Osteoblast (primary cell): ENCODE results near the gene ART5. TPM values are rescaled to one million over a fixed set of nuclear protein-coding genes. Genes with fewer than 3 reads are reported as not detected.
"Not testable (repeated sequence)": the region's sequence is repeated elsewhere in the genome, so short reads cannot be mapped to it uniquely, and the experiment has no call there.

ENCODE experiments used
- DNase-seq: peaks from one replicate; pipeline ENCODE4 v3.0.0; 2011; ENCODE audit warnings: low spot score, mixed read lengths; ENCODE audit not compliant: insufficient read length; ENCODE audit errors: missing footprints
- H2AFZ ChIP-seq: 2 replicates; pipeline ENCODE4 v1.6.0; 2011; ENCODE audit warnings: mild to moderate bottlenecking, low read length
- H3K27ac ChIP-seq: 2 replicates; pipeline ENCODE4 v1.5.1; 2011; ENCODE audit warnings: mild to moderate bottlenecking, low read depth, low read length, moderate library complexity
- H3K27me3 ChIP-seq: 2 replicates; pipeline ENCODE4 v1.6.0; 2012; ENCODE audit warnings: mild to moderate bottlenecking, control low read depth, inconsistent platforms, low read length, moderate library complexity; ENCODE audit not compliant: insufficient read depth
- H3K36me3 ChIP-seq: 2 replicates; pipeline ENCODE4 v1.5.1; 2011; ENCODE audit warnings: mild to moderate bottlenecking, low read length, control low read depth, moderate library complexity; ENCODE audit not compliant: insufficient read depth
- H3K4me1 ChIP-seq: 2 replicates; pipeline ENCODE4 v1.5.1; 2011; ENCODE audit warnings: mild to moderate bottlenecking, low read length, control low read depth, moderate library complexity; ENCODE audit not compliant: insufficient read depth
- H3K4me2 ChIP-seq: 2 replicates; pipeline ENCODE4 v1.6.0; 2011; ENCODE audit warnings: mild to moderate bottlenecking, low read length; ENCODE audit not compliant: insufficient read depth
- H3K4me3 ChIP-seq: fragments of 200-600 bp; sonication (generic); 3 replicates; pipeline ENCODE4 v1.5.1; 2012; ENCODE audit warnings: mild to moderate bottlenecking, low read length, inconsistent platforms; ENCODE audit not compliant: insufficient read depth
- H3K79me2 ChIP-seq: 2 replicates; pipeline ENCODE4 v1.6.0; 2012; ENCODE audit warnings: mild to moderate bottlenecking, low read length, control low read depth, inconsistent platforms; ENCODE audit not compliant: insufficient read depth
- H3K9me3 ChIP-seq: 2 replicates; pipeline ENCODE4 v1.5.1; 2011; ENCODE audit warnings: low read depth, low read length, control low read depth
- H4K20me1 ChIP-seq: 2 replicates; pipeline ENCODE4 v1.6.0; 2012; ENCODE audit warnings: mild to moderate bottlenecking, low read length, control low read depth; ENCODE audit not compliant: insufficient read depth
- CTCF ChIP-seq: IDR thresholded peaks from 2 replicates; pipeline ENCODE4 v1.5.1; 2011; ENCODE audit warnings: mild to moderate bottlenecking, low read depth, low read length, moderate library complexity; ENCODE audit errors: extremely low read depth
- total RNA-seq: library from RNA; depleted of rRNA; stranded (reverse); fragments of >200 nt; gene quantifications from 2 replicates; pipeline ENCODE4 v1.2.3, GENCODE V29; 2012

Gene ART5
- total RNA-seq, 1 donor, result 0.36 TPM

DNA sequence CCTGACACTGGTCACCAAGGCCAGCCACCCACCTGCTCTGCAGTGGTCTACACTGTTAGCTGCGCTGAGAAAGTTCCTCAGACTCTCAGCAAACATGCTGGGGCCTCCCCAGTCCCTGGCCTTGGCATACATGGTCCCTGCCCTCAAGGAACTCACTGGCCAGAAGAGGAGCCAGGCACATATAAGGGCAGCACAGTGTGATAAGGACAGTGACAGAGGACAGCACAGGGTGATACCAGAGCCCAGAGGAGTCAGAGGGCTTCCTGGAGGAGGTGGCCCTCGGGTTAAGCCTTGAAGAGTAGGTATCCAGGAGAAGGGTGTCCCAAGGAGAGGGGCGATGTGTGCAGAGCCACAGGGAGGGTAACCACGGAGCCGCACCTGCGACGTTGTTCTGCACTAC lies 3.8 kb upstream of the ART5 start:
- Histone ChIP-seq H3K27me3 (peaks cover 46% of the 10 kb centered on the region), H3K4me3 (no peak overlapping the region), H4K20me1 (no peaks in the 10 kb centered on the region), H3K9me3 (no peaks in the 10 kb centered on the region), H3K4me2 (no peak overlapping the region), H3K27ac (no peak overlapping the region), H2AFZ (no peak overlapping the region), H3K4me1 (peaks cover 8% of the 10 kb centered on the region), H3K36me3 (no peaks in the 10 kb centered on the region), H3K79me2 (no peaks in the 10 kb centered on the region)
- no peak for TF ChIP-seq CTCF
- DNase-seq, result no peak

- Histone ChIP-seq H3K4me3 (no peak within 1 kb of the TSS), H3K36me3 (no peaks in the 10 kb centered on the region), H3K9me3 (no peaks in the 10 kb centered on the region), H3K27ac (no peak within 1 kb of the TSS), H3K4me2 (no peak within 1 kb of the TSS), H4K20me1 (no peaks in the 10 kb centered on the region), H3K4me1 (peaks cover 8% of the 10 kb centered on the region), H3K27me3 (peaks cover 44% of the 10 kb centered on the region), H2AFZ (no peak within 1 kb of the TSS), H3K79me2 (no peaks in the 10 kb centered on the region)
- DNase-seq, result no peak
- no peak for TF ChIP-seq CTCF
These were observed 3.0 kb upstream of the ART5 start, which contains the start of gene ART1 for GRCh38 chr11:3644817-3645235. ART1 (plus strand) TSS chr11:3645128; CDS start chr11:3659214, 14,086 bp downstream.

GRCh38 chr11:3643102-3643546 lies 1.3 kb upstream of the ART5 start:
- H3K4me1 ChIP-seq, DNase-seq, H3K79me2 ChIP-seq, H2AFZ ChIP-seq, H4K20me1 ChIP-seq, H3K27ac ChIP-seq, H3K9me3 ChIP-seq, H3K4me3 ChIP-seq, H3K36me3 ChIP-seq: not testable (repeated sequence)
- Histone ChIP-seq H3K4me2 (peak overlapping the region; percentile 74), H3K27me3 (peaks cover 36% of the 10 kb centered on the region)

- Histone ChIP-seq H3K4me2 (peak overlapping the region; percentile 74), H3K9me3 (no peaks in the 10 kb centered on the region), H3K4me1 (peaks cover 8% of the 10 kb centered on the region), H2AFZ (peak overlapping the region; percentile 62), H3K27ac (no peak overlapping the region), H4K20me1 (no peaks in the 10 kb centered on the region), H3K4me3 (peak overlapping the region; percentile 62), H3K36me3 (no peaks in the 10 kb centered on the region), H3K79me2 (no peaks in the 10 kb centered on the region), H3K27me3 (peaks cover 40% of the 10 kb centered on the region)
- no peak for TF ChIP-seq CTCF
- DNase-seq, result peak; percentile 94
These were observed 519 bp upstream of the ART5 start for GRCh38 chr11:3642071-3642951.
